ENCODE measurements around the gene GRID2. TPM values are rescaled to one million over a fixed set of nuclear protein-coding genes. Genes with fewer than 3 reads are reported as not detected.
"Not testable (repeated sequence)": the region's sequence is repeated elsewhere in the genome, so short reads cannot be mapped to it uniquely, and the experiment has no call there.

The GRID2 gene
- total RNA-seq, 1 donor from 2014 or later: 1.4 TPM

DNA sequence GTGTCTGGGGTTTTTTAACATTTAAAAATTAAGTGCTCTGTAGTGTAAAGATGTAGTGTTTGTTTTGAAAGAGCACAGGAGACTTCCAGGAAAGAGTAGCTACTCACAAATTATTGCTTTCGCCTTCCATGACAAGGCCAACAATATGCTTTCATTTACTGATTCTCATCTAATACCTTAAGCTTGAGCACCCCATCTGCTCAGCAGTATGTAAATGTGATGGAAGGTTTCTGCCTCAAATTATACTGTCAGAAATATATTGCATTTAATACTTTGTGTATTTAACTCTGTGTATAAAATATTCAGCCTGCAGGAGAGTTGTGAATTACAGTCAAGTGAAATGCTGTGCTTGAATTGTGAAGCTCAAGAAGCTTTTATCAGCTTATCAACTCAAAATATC is 1228.5 kb downstream of the GRID2 start:
- no peak for DNase-seq

- no peak for DNase-seq
These were observed 1236.8 kb downstream of the GRID2 start for GRCh38 chr4:93540562-93540961.

GRCh38 chr4:93561842-93562241 is 1258.1 kb downstream of the GRID2 start:
- DNase-seq: peak; percentile 44

DNA sequence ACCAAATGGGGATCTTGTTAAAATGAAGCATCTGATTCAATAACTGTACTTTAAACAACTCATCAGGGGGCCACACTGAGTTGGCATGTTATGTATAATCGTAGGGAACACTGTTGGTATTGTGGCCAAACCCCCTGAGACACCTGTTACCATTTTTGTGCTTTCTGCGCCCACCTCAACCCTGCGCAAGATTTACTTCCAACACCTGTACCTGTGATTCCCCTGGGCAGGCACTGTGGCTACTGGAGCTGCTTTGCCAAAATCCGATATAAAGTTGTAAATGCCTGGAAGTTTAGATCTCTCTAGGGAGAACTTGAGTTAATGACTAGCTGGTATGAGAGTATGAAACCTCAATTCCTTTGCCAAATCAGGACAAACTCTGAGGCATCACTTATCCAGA is 1265.0 kb downstream of the GRID2 start:
- DNase-seq: no peak

GRCh38 chr4:93573285-93573684 is 1269.5 kb downstream of the GRID2 start:
- no peak for DNase-seq

DNA sequence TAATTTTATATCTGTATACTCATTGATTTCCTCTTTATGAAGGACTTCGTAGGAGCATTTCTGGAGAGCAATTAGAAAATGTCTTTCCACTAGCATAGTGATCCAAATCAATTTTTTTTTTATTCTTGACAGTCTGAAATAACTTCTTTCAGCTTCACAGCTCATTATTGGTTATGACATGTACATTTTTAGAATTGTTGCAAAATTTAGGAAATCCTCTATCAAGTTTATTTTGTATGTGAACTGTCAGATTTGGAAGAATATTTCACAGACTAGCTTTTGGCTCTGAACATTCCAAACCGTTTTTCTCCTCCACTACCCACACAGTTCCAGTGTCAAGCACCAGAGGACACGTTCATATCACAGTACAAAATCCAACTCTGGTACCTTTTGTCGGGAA is 1275.2 kb downstream of the GRID2 start:
- DNase-seq: no peak

- DNase-seq: no peak
These were observed 1301.4 kb downstream of the GRID2 start for GRCh38 chr4:93605163-93605562.

- no peak for DNase-seq
These were observed 1313.8 kb downstream of the GRID2 start for GRCh38 chr4:93617606-93618005.

DNA sequence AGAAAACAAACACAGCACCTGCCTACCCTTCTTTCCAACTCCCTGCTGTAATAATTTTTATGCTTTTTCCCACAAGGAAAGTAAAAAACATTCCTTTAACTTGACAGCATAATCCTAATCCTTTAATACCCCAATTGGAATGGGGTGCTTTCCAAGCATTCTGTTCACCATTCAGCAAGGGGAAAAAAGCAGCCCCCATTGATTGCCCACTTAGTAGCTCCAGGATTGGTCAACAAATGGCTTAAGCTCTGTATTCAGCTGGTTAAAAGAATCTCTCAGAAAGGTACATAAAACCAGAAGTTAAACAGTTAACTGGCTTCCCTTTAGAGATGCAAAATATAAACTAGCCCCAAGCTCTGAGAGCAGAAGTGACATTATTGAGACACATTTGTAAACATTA is 1330.0 kb downstream of the GRID2 start:
- DNase-seq: no peak

GRCh38 chr4:93635943-93636342 is 1332.2 kb downstream of the GRID2 start:
- DNase-seq: no peak

GRCh38 chr4:93645120-93645519 is 1341.4 kb downstream of the GRID2 start:
- DNase-seq: no peak

DNA sequence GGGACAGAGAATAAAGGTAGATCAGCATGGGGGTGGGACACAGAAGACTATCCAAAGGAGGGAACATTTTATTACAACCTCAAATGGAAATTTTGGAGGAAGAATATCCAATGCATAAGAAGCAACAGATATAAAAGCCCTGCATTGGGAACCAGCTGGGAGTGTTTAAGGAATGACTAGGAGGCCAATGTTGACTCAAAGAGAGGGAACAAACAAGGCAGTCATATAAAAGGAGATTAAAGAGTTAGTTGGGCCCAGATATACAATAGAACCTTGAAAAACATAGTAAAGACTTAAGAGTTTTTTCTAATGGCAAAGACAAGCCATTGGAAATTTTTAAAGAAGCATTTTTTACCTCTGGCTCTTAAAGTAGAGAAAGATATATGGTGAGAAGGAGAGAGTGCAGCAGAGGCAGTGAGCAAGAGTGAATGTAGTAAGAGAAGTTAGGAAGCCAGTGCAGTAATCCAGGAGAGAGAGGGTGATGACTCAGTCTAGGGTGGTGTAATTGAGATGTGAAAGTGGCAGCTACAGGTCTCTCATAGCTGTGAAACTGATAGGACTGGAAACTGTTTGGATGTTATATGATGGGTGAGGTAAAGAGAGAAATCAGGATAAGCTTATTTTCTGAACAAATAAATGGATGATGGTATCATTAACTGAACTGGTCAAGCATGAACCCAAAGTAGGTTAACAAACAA is 1342.6 kb downstream of the GRID2 start:
- DNase-seq: no peak

DNA sequence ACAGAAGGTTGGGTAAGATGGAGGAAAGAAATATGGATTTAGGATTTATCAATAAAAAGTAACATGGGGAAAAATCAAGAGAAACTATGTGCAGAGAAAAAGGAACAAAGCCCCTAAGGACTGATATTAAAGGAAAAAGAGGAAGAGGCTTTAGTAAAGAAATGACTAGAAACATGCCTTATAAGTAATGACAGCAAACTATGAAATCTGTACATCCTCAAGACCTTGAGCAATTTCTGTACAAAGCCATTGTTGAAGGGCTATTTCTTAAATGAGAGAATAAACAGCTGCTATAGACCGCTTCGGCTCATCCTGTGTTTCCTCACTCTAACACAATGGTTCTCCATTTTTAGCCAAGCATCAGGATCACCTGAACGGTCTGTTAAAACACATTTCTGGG is 1344.5 kb downstream of the GRID2 start:
- DNase-seq: no peak

DNA sequence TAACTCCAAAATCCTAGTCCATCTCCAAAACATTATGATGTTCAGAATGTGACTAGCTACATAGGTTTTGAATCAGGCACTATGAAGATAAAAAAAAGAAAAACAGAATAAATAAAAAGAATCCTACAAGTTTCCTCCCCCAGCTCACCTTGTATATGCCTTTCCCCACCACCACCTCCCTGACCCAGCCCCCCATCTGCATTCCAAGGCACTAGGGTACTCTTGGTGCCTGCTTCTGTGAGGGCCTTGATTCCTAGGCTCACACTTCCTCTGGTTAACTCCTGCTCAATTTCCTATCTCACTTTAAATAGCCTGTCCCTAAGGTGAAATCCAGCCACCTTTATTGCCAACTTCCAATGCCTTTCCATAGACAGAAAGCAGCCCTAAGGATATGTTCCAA is 1346.1 kb downstream of the GRID2 start:
- DNase-seq: no peak

- DNase-seq: no peak
These were observed 1350.4 kb downstream of the GRID2 start for GRCh38 chr4:93654211-93654610.

- no peak for DNase-seq
These were observed 1353.8 kb downstream of the GRID2 start for GRCh38 chr4:93657527-93657926.

DNA sequence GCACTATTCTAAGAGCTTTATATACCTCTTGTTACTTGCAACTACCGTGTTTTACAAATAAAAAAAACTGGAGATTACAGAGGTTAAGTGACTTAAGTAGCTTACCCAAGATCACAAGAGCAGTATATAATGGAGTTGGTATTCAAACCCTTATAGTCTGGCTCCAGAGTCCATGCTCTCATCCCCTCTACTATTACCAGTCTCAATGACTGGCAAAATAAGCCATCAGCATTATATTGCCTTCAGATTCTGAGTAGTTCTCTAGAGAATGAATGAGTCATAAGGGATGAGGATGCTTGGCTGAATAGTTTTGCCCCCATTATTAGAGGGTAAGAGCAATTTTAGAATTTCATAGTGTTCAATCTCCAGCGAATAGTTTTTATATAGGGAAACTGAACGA is 1354.7 kb downstream of the GRID2 start:
- DNase-seq: no peak

DNA sequence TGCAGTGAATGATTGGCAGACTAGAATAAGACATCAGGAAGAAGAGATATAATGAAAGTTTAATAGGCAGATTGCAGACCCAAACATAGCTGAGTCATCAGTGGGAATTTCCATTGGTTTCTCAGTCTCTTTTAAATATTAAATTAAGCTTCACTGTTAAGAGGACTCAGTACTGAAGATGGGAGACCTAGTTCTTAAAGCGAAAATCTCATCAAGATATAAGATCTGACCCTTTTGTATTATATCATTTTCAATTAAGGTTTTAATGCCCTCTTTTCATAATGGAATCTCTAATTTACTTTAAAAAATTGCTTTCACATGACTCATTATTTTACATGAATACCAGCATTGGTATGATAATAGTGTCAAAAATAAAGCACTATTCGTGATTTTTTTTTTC is 1355.9 kb downstream of the GRID2 start:
- no peak for DNase-seq

DNA sequence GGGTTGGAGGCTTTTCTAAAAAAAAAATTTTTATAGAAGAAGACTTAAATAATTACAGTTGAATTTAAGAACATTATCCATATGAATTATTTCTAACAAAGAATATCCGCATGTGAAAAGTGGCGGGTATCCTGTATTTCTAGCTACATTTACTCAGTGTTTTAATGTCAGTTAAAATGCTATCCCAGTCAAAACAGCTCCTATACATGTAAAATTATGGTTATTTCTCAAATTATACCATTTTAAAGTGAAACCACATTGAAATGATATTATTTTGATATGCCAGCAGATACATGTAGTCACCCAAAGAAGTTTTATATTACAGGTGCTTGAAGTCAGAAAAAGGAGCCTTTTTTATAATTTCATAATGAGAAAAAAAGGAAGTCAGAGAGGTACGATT is 1356.3 kb downstream of the GRID2 start:
- no peak for DNase-seq

GRCh38 chr4:93670434-93670833 is 1366.7 kb downstream of the GRID2 start:
- DNase-seq: no peak

GRCh38 chr4:93671093-93671492 is 1367.3 kb downstream of the GRID2 start:
- no peak for DNase-seq

DNA sequence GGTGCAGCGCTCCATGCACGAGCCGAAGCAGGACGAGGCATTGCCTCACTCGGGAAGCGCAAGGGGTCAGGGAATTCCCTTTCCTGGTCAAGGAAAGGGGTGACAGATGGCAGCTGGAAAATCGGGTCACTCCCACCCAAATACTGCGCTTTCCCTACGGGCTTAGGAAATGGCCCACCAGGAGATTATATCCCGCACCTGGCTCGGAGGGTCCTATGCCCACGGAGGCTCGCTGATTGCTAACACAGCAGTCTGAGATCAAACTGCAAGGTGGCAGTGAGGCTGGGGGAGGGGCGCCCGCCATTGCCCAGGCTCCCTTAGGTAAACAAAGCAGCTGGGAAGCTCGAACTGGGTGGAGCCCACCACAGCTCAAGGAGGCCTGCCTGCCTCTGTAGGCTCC is 1373.2 kb downstream of the GRID2 start:
- DNase-seq: not testable (repeated sequence)

GRCh38 chr4:93684571-93684970 is 1380.8 kb downstream of the GRID2 start:
- no peak for DNase-seq

DNA sequence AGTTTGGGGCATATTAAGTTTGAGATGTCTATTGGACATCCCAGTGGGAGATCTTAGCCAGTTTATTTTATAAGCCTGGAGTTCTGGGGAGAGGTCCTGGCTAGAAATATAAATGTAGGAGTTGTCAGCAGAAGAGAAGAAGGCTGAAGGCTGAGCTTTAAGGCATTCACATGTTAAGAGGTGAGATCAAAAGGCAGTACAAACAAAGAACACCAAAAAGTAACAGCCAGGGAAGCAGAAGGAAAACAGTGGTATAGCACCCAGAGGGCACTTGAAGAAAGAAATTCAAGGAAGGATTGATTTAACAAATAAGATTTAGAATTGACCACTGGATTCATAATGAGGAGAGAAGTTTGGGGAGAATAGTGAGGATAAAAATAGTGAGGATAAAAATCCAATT is 1383.5 kb downstream of the GRID2 start:
- no peak for DNase-seq

DNA sequence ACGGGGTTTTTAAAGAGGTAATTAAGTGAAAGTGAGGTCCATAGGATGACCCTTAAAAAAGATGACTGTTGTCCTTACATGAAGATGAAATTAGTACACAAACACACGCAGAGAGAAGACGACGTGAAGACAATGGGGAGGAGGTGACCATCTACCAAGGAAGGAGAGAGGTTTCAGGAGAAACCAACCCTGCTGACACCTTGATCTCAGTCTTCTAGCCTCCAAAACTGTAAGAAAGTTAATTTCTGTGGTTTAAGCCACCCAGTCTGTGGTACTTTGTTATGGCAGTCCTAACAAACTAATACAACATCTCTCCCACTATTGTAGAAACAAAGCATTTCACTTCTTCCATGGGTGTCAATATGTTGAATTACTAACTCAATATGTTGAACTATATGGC is 1385.2 kb downstream of the GRID2 start:
- DNase-seq: no peak
